Measurements from ENCODE around the gene SUCO. TPM values are rescaled to one million over a fixed set of nuclear protein-coding genes. Genes with fewer than 3 reads are reported as not detected.

Gene SUCO
- total and polyA plus RNA-seq, 2 of the 13 experiments (the other 11 are each of a cell fraction or from before 2014, with no cell fraction given): 12.6 to 25.5 TPM

- no peak overlapping the region for H2AFZ ChIP-seq (ENCODE audit: low read length)
- FAIRE-seq: no peak
- no TSS peak for BruUV-seq (replicated peaks)
- no peak for DNase-seq (ENCODE audit: low spot score)
- H3K27me3 ChIP-seq (ENCODE audit: control insufficient read depth in 1 of 2, insufficient read depth in 2 of 2, low read length in 2 of 2): no peaks in the 10 kb centered on the region
- no peaks in the 10 kb centered on the region for H3K4me1 ChIP-seq (ENCODE audit: insufficient read depth, low read length)
- ATAC-seq: no peak
- H3K4me3 ChIP-seq (replicated peaks in 1 of 3; ENCODE audit: insufficient read depth in 1 of 3, low read depth in 2 of 3, low read length in 3 of 3): no peak overlapping the region
- CTCF ChIA-PET (ENCODE audit: low intra/inter-chr PET ratio, low total read pairs): no interaction called here
- H3K27ac ChIP-seq (ENCODE audit: extremely low read length, insufficient read depth, low read length): no peak overlapping the region
- H4K20me1 ChIP-seq (ENCODE audit: insufficient read depth, low read length): no peaks in the 10 kb centered on the region
- no peak overlapping the region for H3K9ac ChIP-seq (ENCODE audit: insufficient read depth, low read depth, low read length)
- in situ Hi-C loops (cut with HindIII; ENCODE audit: extremely low pct_ligation_motif_present, low pct_unique_long_range_greater_than_20kb): no loop called here
- no peaks in the 10 kb centered on the region for H3K79me2 ChIP-seq (ENCODE audit: insufficient read depth, low read length)
- intact Hi-C loops (cut with micrococcal nuclease; ENCODE audit: unreplicated experiment): no loop called here
- TF ChIP-seq ZNF841 (CRISPR knock-in tag; IDR thresholded peaks at IDR 0.05; ENCODE audit: borderline replicate concordance): no peak
- TF ChIP-seq ZNF530 (CRISPR knock-in tag; IDR thresholded peaks at IDR 0.05; ENCODE audit: low read depth): no peak
- no peak for TF ChIP-seq SIN3B (IDR thresholded peaks at IDR 0.05; ENCODE audit: low read length)
- no peak for TF ChIP-seq BHLHE40 (IDR thresholded peaks at IDR 0.05; ENCODE audit: low read length)
- TF ChIP-seq, protein P1, sequence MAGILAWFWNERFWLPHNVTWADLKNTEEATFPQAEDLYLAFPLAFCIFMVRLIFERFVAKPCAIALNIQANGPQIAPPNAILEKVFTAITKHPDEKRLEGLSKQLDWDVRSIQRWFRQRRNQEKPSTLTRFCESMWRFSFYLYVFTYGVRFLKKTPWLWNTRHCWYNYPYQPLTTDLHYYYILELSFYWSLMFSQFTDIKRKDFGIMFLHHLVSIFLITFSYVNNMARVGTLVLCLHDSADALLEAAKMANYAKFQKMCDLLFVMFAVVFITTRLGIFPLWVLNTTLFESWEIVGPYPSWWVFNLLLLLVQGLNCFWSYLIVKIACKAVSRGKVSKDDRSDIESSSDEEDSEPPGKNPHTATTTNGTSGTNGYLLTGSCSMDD (CRISPR knock-in tag; IDR thresholded peaks at IDR 0.05): no peak
- TF ChIP-seq RXRB (CRISPR knock-in tag; IDR thresholded peaks at IDR 0.05; ENCODE audit: borderline replicate concordance): no peak
- no peak for TF ChIP-seq NBN (conservative IDR thresholded peaks at IDR 0.05)
- no peak for TF ChIP-seq ZNF503 (CRISPR knock-in tag; IDR thresholded peaks at IDR 0.05)
- no peak for TF ChIP-seq RBAK (CRISPR knock-in tag; IDR thresholded peaks at IDR 0.05)
- TF ChIP-seq NR2F6 (IDR thresholded peaks at IDR 0.05): no peak
- TF ChIP-seq NR2F6 (CRISPR knock-in tag; IDR thresholded peaks at IDR 0.05): no peak
- TF ChIP-seq, protein P2, sequence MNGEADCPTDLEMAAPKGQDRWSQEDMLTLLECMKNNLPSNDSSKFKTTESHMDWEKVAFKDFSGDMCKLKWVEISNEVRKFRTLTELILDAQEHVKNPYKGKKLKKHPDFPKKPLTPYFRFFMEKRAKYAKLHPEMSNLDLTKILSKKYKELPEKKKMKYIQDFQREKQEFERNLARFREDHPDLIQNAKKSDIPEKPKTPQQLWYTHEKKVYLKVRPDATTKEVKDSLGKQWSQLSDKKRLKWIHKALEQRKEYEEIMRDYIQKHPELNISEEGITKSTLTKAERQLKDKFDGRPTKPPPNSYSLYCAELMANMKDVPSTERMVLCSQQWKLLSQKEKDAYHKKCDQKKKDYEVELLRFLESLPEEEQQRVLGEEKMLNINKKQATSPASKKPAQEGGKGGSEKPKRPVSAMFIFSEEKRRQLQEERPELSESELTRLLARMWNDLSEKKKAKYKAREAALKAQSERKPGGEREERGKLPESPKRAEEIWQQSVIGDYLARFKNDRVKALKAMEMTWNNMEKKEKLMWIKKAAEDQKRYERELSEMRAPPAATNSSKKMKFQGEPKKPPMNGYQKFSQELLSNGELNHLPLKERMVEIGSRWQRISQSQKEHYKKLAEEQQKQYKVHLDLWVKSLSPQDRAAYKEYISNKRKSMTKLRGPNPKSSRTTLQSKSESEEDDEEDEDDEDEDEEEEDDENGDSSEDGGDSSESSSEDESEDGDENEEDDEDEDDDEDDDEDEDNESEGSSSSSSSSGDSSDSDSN (CRISPR knock-in tag; IDR thresholded peaks at IDR 0.05): no peak
- no peak for TF ChIP-seq ZNF326 (CRISPR knock-in tag; IDR thresholded peaks at IDR 0.05; ENCODE audit: borderline replicate concordance)
- no peaks in the 10 kb centered on the region for H3K36me3 ChIP-seq (replicated peaks in 1 of 2; ENCODE audit: control insufficient read depth in 1 of 2, insufficient read depth in 2 of 2, low read length in 2 of 2)
- no peak overlapping the region for H3K4me2 ChIP-seq (ENCODE audit: low read depth, low read length)
- POLR2A ChIA-PET: no interaction called here
- peaks cover 8% of the 10 kb centered on the region for H3K9me3 ChIP-seq (ENCODE audit: low read length)
These were observed 17.5 kb upstream of the SUCO start for GRCh38 chr1:172515436-172515835.

Measured in HepG2 (cell line).